ENCODE data around the gene SLC4A1.

DNA sequence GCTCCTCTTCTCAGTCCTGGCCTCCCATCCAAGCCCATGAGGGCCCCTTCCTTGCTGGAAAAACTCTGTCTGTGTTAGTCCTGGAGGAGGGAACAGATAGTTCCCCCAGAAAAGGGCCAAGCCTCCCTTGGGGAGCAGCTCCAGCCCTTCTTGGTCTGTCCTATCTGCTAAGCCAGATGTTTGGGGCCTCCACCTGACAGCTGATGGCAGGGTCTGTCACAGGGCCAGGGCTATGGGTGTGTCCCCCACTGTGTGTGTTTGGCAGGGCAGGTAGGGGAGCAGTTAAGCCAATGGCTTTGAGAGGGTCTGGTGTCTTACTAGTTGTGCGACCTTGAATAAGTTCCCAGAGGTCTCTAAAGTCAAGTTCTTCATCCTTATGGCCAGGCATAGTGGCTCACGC, 13.6 kb upstream of the SLC4A1 start:
- TF ChIP-seq, protein P1, sequence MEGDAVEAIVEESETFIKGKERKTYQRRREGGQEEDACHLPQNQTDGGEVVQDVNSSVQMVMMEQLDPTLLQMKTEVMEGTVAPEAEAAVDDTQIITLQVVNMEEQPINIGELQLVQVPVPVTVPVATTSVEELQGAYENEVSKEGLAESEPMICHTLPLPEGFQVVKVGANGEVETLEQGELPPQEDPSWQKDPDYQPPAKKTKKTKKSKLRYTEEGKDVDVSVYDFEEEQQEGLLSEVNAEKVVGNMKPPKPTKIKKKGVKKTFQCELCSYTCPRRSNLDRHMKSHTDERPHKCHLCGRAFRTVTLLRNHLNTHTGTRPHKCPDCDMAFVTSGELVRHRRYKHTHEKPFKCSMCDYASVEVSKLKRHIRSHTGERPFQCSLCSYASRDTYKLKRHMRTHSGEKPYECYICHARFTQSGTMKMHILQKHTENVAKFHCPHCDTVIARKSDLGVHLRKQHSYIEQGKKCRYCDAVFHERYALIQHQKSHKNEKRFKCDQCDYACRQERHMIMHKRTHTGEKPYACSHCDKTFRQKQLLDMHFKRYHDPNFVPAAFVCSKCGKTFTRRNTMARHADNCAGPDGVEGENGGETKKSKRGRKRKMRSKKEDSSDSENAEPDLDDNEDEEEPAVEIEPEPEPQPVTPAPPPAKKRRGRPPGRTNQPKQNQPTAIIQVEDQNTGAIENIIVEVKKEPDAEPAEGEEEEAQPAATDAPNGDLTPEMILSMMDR (IDR thresholded peaks at IDR 0.05; ENCODE audit: borderline replicate concordance, extremely low read depth, low read length, poor library complexity, severe bottlenecking), result no peak
- TF ChIP-seq EZH2 (IDR thresholded peaks at IDR 0.05; ENCODE audit: borderline replicate concordance, low read depth, low read length, severe bottlenecking), result no peak

Data from DND-41 (cell line).